Mucosa of descending colon (tissue), 3 donors: Measurements from ENCODE around the gene RNF149. TPM values are rescaled to one million over a fixed set of nuclear protein-coding genes. Genes with fewer than 3 reads are reported as not detected.
A peak's percentile ranks its signal among the peaks of the same experiment; 100 is the strongest.

Experiments
- ATAC-seq: fragments of 200-7000 bp; cut with Tn5 transposase; one replicate; pipeline ENCODE4 v1.9.1; 2020; ENCODE audit warnings: mild to moderate bottlenecking, moderate library complexity
- DNase-seq, 3 donors: peaks; one replicate each; pipeline ENCODE4 v3.0.0-alpha.2; 2020
- H3K36me3 ChIP-seq: fragments of 200-600 bp; one replicate; pipeline ENCODE4 v1.8.0; 2021; ENCODE audit warnings: low read depth, mild to moderate bottlenecking
- H3K4me1 ChIP-seq: fragments of 200-600 bp; one replicate; pipeline ENCODE4 v1.8.0; 2021; ENCODE audit warnings: low read depth, mild to moderate bottlenecking
- H3K4me3 ChIP-seq: fragments of 200-600 bp; one replicate; pipeline ENCODE4 v1.8.0; 2021; ENCODE audit warnings: mild to moderate bottlenecking
- H3K9me3 ChIP-seq: fragments of 200-600 bp; one replicate; pipeline ENCODE4 v1.8.0; 2021; ENCODE audit warnings: mild to moderate bottlenecking
- intact Hi-C, 2 donors: fragments of 100-400 bp; cut with DNase I in 1 of 2; cut with micrococcal nuclease in 1 of 2; formaldehyde crosslinking; loops; one replicate each; pipeline versions ENCODE4 v1.11.0 to v1.11.1; 2022; cut with DNase I, micrococcal nuclease
- total RNA-seq, 3 donors: library from RNA; stranded (reverse); fragmentation: NEBNext Ultra II Directional in 2 of 3; extraction: Animal tissue kit (Norgen Biotek cat#: 25700) in 2 of 3; gene quantifications; one replicate each; pipeline versions ENCODE4 v1.2.1 to v1.2.4, GENCODE V29; 2021 to 2023
- TF ChIP-seq, protein P1 (sequence below): fragments of 200-600 bp; IDR thresholded peaks from one replicate; pipeline ENCODE4 v1.8.0; 2022; ENCODE audit warnings: antibody characterized with exemption, mild to moderate bottlenecking
- donor health status: DM: no; HTN: no; CAD: no; lungs with moderate emphysema.
- donor health status: DM: no; HTN: no; CAD: no.
- donor health status: DM: no; HTN: yes; CAD: no.

RNF149 gene
- total RNA-seq, 3 donors from 2014 or later, result 50.5 to 62.5 (median 56.3) TPM

- H3K4me3 ChIP-seq, result no peak overlapping the region
- H3K9me3 ChIP-seq, result no peaks in the 10 kb centered on the region
- ATAC-seq, result no peak
- intact Hi-C loops, result no loop called here
- TF ChIP-seq, protein P1, sequence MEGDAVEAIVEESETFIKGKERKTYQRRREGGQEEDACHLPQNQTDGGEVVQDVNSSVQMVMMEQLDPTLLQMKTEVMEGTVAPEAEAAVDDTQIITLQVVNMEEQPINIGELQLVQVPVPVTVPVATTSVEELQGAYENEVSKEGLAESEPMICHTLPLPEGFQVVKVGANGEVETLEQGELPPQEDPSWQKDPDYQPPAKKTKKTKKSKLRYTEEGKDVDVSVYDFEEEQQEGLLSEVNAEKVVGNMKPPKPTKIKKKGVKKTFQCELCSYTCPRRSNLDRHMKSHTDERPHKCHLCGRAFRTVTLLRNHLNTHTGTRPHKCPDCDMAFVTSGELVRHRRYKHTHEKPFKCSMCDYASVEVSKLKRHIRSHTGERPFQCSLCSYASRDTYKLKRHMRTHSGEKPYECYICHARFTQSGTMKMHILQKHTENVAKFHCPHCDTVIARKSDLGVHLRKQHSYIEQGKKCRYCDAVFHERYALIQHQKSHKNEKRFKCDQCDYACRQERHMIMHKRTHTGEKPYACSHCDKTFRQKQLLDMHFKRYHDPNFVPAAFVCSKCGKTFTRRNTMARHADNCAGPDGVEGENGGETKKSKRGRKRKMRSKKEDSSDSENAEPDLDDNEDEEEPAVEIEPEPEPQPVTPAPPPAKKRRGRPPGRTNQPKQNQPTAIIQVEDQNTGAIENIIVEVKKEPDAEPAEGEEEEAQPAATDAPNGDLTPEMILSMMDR, result no peak
- H3K4me1 ChIP-seq, result peaks cover 3% of the 10 kb centered on the region
- no peak for DNase-seq
- H3K36me3 ChIP-seq, result no peaks in the 10 kb centered on the region
Observed at GRCh38 chr2:101339266-101339880, 30.9 kb upstream of the RNF149 start.

GRCh38 chr2:101337877-101338276, 29.4 kb upstream of the RNF149 start:
- no peak for ATAC-seq
- H3K9me3 ChIP-seq, result no peaks in the 10 kb centered on the region
- DNase-seq, result no peak
- TF ChIP-seq, protein P1, result no peak
- no peaks in the 10 kb centered on the region for H3K36me3 ChIP-seq
- peaks cover 3% of the 10 kb centered on the region for H3K4me1 ChIP-seq
- H3K4me3 ChIP-seq, result no peak overlapping the region
- intact Hi-C loops, result no loop called here

GRCh38 chr2:101332885-101333766, 24.6 kb upstream of the RNF149 start:
- no peaks in the 10 kb centered on the region for H3K9me3 ChIP-seq
- no peak overlapping the region for H3K4me3 ChIP-seq
- intact Hi-C loops, result no loop called here
- no peaks in the 10 kb centered on the region for H3K36me3 ChIP-seq
- ATAC-seq (no peak), DNase-seq (no peak)
- H3K4me1 ChIP-seq, result peaks cover 9% of the 10 kb centered on the region
- TF ChIP-seq, protein P1, result no peak

- no peaks in the 10 kb centered on the region for H3K36me3 ChIP-seq
- H3K4me1 ChIP-seq, result peaks cover 14% of the 10 kb centered on the region
- H3K4me3 ChIP-seq, result no peak overlapping the region
- no peaks in the 10 kb centered on the region for H3K9me3 ChIP-seq
- intact Hi-C loops, result no loop called here
- TF ChIP-seq, protein P1, result no peak
- DNase-seq, result no peak
- no peak for ATAC-seq
Observed at GRCh38 chr2:101331202-101331601, 22.7 kb upstream of the RNF149 start.

GRCh38 chr2:101330253-101330933, 21.9 kb upstream of the RNF149 start:
- TF ChIP-seq, protein P1, result no peak
- no peaks in the 10 kb centered on the region for H3K9me3 ChIP-seq
- intact Hi-C loops, result no loop called here
- DNase-seq (peak; percentile 68 to 81 (median 79)), ATAC-seq (peak; percentile 84)
- no peaks in the 10 kb centered on the region for H3K36me3 ChIP-seq
- H3K4me1 ChIP-seq, result peaks cover 14% of the 10 kb centered on the region
- H3K4me3 ChIP-seq, result no peak overlapping the region
